Measurements from ENCODE around the gene SEPTIN3.

GRCh38 chr22:41951898-41952474, 17.3 kb upstream of the SEPTIN3 start, which contains the start of gene SMIM45:
- TF ChIP-seq CTCF (conservative IDR thresholded peaks at IDR 0.05 in 1 of 2, IDR thresholded peaks at IDR 0.05 in 1 of 2; ENCODE audit: low read depth in 1 of 2, low read length in 2 of 2), result no peak
- TF ChIP-seq EZH2 (IDR thresholded peaks at IDR 0.05; ENCODE audit: low read length, missing control alignments), result no peak
